Measurements from ENCODE around the gene NAB2.

Gene NAB2

DNA sequence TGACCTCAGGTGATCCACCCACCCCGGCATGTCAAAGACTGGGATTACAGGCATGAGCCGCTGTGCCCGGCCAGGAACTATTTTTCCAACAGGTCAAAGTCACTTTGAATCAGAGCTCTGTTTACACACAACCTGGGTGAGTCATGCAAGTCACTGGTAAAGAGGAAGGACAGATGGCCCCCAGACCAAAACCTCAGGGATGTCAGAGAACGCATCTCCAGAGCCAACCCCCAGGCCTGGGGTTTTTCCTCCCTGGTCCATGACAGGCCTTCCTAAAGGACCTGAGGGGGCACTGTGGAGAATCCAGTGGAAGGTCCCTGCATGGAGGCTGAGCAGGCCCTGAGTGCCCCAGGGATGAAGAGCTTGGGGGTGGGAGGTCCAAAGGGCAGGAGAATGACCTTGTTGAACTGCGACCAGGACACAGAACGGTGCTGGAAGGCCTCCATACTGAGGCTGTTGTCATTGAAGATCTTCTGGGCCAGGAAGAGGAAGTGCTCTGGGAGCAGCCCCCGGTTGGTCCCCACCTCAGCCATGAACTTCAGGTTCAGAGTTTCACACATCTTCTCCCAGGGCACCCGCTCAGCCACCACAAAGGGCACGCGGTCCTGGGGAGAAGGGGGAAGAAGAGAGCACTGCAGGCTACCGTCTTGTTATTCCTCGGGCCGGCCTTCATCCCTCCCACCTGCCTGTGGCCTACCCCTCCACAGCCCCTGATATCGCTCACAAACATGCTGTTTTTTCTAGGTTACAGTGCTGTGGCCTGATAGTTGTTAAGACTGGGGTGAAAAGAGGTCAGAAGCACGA, 13.2 kb downstream of the NAB2 start:
- DNase-seq (ENCODE audit: low read depth) = no peak
- no peak overlapping the region for H3K4me3 ChIP-seq (ENCODE audit: low read depth, low read length)
- TF ChIP-seq, protein P1, sequence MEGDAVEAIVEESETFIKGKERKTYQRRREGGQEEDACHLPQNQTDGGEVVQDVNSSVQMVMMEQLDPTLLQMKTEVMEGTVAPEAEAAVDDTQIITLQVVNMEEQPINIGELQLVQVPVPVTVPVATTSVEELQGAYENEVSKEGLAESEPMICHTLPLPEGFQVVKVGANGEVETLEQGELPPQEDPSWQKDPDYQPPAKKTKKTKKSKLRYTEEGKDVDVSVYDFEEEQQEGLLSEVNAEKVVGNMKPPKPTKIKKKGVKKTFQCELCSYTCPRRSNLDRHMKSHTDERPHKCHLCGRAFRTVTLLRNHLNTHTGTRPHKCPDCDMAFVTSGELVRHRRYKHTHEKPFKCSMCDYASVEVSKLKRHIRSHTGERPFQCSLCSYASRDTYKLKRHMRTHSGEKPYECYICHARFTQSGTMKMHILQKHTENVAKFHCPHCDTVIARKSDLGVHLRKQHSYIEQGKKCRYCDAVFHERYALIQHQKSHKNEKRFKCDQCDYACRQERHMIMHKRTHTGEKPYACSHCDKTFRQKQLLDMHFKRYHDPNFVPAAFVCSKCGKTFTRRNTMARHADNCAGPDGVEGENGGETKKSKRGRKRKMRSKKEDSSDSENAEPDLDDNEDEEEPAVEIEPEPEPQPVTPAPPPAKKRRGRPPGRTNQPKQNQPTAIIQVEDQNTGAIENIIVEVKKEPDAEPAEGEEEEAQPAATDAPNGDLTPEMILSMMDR (IDR thresholded peaks at IDR 0.05; ENCODE audit: low read depth, low read length, missing control alignments) = no peak

DNA sequence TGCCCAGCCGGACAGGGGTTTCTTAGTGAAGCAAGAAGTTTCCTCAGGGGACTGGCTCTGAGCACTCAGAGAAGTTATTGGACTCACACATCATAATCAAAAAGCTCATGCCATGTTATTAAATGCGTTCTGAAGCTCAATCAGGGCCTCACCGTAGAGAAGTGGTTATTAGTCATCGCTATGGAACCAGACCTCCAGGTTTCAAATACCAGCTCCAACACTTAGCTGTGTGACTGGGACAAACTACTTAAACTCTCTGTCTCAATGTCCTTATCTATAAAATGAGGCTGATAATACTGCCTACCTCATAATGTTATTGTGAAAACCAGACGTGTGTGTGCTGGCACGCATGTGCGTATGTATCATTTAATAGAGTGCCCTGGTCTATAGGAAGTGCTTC, 14.9 kb downstream of the NAB2 start:
- no peak for DNase-seq (ENCODE audit: low read depth)
- TF ChIP-seq, protein P1 (IDR thresholded peaks at IDR 0.05; ENCODE audit: low read depth, low read length, missing control alignments) = no peak
- H3K4me3 ChIP-seq (ENCODE audit: low read depth, low read length) = no peak overlapping the region

DNA sequence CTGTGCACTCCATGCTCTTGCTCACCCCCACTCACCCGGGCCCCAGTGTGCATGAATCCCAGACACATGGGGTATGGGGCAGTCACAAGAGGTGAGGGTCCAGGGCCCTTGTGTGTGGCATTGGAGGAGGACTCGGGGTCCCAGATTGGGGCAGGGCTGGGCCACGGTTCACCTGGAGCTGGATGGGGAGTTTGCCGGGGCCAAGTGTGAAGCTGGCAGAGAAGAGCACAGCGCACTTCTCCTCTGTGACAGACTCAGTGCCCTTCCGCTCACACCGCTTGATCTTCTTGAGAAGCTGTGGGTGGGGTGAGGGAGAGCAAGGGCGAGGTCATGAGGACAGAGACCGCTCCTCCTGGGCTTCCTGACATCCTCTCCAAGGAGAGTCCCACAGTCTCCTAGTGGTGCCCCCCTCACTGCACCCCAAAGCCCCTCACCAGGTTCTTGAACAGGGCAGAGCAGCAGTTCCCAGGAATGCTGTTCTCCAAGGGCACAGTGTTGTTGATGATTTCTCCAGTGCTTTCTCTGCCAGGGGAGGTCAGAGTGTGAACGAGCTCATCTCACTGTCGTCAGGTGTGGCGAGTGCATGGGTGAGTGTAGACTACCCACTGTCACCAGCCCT, 15.5 kb downstream of the NAB2 start:
- DNase-seq (ENCODE audit: low read depth) = no peak
- H3K4me3 ChIP-seq (ENCODE audit: low read depth, low read length) = no peak overlapping the region
- TF ChIP-seq, protein P1 (IDR thresholded peaks at IDR 0.05; ENCODE audit: low read depth, low read length, missing control alignments) = no peak

DNA sequence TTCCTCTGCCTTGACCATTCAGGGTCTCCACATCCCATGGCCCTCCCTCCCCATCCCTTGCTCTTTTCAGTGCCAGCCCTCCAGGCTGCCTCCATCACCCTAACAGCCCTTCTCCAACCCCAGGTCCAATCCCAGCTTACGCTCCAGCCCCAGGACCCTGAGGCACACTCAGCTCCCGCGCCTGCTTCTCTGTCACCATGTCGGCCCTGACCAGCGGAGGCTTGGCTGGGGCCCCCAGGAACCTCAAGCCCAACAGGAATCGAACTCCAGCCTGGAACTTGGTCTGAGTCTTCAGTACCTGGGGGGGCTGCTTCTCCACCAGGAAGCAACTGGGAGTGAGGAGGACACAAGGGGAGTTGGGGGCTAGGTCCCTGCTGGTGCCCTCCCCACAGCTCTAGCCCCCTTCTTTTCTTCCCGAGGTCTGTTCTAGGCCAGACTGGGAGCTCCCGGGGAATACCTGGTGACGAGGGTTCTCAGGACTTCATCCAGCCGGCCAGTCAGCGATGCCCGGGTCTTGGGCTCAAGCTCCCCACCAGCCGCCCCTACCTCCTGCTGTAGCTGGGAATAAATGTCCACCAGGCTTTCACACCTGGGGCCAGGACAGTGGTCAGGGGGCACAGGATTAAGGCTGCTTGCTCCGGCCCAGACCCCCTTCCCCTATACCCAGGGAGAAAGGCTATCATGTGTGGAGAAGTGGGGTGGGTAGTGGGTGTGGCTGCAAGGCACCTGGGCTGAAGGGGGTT, 16.3 kb downstream of the NAB2 start:
- no peak for DNase-seq (ENCODE audit: low read depth)
- H3K4me3 ChIP-seq (ENCODE audit: low read depth, low read length) = no peak overlapping the region
- TF ChIP-seq, protein P1 (IDR thresholded peaks at IDR 0.05; ENCODE audit: low read depth, low read length, missing control alignments) = no peak

DNA sequence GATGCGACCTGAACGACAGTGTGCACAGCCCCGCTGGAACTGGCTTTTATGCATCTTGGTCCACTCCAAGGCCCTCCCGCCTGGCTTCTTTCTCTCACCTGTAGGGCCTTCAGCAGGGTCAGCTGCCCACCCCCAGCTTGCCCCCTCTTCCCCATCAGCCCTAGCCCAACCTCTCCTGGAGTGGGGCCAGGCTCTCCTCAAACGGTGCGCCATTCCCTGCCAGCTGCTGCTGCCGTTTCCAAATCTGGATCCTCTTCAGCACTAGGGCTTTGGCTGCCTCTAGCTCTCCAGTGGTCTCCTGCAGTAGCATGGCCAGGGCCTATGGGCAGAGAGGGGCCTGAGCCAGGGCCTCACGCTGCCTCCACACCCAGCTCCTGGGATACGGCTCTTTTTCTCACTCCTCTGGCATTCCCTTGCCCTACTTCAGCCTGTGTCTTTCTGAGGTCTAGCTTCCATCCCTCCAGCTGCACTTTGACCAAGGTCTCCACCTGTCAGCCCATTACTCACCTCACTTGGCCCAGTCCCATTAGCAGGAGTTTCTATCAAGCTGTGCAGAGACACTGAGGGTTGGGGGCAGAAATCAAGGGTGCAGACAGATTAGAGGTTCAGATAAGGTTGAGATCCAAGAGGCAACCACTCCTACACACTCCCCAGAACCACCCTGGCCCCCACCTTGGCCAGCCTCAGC, 17.3 kb downstream of the NAB2 start:
- no peak for DNase-seq (ENCODE audit: low read depth)
- no peak overlapping the region for H3K4me3 ChIP-seq (ENCODE audit: low read depth, low read length)
- TF ChIP-seq, protein P1 (IDR thresholded peaks at IDR 0.05; ENCODE audit: low read depth, low read length, missing control alignments) = no peak

DNA sequence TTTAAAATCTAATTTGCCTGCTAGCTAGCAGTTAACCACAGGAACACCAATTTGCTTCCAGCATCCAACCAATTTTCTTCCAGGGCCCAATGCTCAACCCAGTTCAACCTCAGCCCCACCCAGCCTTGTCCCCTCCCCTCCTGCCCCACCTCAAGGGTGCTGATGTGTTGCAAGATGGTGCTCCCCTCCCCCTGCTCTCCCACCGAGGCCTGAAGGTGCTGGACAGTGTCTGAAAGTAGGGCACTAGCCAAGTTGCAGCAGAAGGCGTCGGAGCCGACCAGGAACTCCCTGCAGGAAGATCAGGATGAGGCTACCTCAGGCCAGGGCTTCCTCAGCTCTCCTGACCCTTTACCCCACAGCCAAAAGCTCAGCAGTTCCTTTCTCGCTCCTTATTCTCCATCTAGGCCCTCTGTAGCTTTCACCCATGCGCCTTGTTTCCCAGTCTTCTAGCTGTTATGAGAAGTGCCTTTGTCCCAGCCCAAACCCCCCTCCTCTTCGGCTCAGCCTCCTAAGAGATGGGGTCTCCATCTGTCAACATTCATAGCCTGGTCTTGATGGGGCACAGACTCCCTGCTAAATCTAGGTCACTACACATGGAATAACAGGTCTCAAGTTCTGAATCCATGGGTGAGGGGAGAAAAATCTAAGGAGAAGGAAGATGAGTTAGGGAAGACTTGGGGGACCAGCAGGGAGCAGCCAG, 18.7 kb downstream of the NAB2 start:
- TF ChIP-seq, protein P1 (IDR thresholded peaks at IDR 0.05; ENCODE audit: low read depth, low read length, missing control alignments) = no peak
- H3K4me3 ChIP-seq (ENCODE audit: low read depth, low read length) = no peak overlapping the region
- no peak for DNase-seq (ENCODE audit: low read depth)
